HG02840 (cell line): ENCODE results near the gene RPS3.
"Not testable (repeated sequence)": the region's sequence is repeated elsewhere in the genome, so short reads cannot be mapped to it uniquely, and the experiment has no call there.

Experiments
- ATAC-seq: cut with Tn5 transposase; IDR thresholded peaks from one replicate; pipeline ENCODE4 v1.9.1; 2021; ENCODE audit warnings: mild to moderate bottlenecking, moderate library complexity, moderate number of reproducible peaks; ENCODE audit not compliant: unreplicated experiment, low FRiP score

Gene RPS3

DNA sequence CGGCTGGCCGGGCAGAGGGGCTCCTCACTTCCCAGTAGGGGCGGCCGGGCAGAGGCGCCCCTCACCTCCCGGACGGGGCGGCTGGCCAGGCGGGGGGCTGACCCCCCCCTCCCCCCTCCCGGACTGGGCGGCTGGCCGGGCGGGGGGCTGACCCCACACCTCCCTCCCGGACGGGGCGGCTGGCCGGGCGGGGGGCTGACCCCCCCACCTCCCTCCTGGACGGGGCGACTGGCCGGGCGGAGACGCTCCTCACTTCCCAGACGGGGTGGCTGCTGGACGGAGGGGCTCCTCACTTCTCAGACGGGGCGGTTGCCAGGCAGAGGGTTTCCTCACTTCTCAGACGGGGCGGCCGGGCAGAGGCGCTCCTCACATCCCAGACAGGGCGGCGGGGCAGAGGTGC, 10.7 kb downstream of the RPS3 start:
- ATAC-seq: not testable (repeated sequence)

GRCh38 chr11:75413146-75413545, 13.8 kb downstream of the RPS3 start:
- not testable (repeated sequence) for ATAC-seq

DNA sequence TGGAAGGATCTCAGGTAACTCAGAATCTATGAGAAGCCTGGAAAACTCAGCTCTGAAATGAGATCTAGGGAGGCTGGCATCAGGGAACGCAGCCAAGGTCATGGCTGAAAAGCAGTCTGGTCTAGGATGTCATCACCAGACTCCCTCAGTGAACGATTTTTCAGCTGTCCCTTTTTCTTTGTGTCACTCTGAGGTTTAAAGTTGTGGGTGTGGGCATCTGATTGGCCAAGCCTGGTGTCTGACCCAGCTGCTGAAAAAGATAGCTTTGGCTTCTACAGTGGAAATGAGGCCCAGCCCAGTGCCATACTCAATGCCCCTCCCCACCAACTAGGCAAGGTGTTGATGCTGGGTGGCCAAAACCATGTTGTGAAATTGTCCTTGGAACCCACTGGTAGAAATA, 14.5 kb downstream of the RPS3 start:
- ATAC-seq: no peak

- no peak for ATAC-seq
Observed at GRCh38 chr11:75420224-75421034, 21.1 kb downstream of the RPS3 start.

DNA sequence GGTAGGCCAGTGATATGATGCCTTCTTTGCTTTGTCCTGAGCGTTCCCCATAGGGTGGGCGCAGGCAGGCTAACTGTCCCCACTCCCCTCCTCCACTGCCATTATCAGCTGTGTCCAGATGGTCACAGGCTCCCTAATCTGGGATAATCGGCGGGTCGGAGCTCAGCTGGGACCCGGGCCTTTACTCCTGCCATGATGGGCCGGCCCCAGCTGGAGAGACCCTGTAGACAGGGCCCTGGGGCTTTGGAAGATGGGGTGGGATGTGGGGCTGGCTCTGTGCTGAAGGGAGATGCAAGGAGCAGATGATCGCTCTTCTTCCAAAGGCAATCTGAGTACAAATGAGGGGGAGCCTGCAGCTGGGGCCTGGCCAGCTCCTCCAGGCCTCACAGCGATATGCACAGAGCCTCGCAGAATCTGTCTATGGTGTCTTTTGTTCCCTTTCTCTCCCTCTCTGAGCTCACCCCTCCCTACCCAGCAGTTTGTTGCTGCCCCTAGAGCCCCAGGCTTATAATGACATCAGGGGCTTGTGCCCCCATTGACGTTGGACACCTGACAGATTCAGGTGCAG, 21.8 kb downstream of the RPS3 start:
- no peak for ATAC-seq

- ATAC-seq: no peak
Observed at GRCh38 chr11:75421902-75422247, 22.6 kb downstream of the RPS3 start.

DNA sequence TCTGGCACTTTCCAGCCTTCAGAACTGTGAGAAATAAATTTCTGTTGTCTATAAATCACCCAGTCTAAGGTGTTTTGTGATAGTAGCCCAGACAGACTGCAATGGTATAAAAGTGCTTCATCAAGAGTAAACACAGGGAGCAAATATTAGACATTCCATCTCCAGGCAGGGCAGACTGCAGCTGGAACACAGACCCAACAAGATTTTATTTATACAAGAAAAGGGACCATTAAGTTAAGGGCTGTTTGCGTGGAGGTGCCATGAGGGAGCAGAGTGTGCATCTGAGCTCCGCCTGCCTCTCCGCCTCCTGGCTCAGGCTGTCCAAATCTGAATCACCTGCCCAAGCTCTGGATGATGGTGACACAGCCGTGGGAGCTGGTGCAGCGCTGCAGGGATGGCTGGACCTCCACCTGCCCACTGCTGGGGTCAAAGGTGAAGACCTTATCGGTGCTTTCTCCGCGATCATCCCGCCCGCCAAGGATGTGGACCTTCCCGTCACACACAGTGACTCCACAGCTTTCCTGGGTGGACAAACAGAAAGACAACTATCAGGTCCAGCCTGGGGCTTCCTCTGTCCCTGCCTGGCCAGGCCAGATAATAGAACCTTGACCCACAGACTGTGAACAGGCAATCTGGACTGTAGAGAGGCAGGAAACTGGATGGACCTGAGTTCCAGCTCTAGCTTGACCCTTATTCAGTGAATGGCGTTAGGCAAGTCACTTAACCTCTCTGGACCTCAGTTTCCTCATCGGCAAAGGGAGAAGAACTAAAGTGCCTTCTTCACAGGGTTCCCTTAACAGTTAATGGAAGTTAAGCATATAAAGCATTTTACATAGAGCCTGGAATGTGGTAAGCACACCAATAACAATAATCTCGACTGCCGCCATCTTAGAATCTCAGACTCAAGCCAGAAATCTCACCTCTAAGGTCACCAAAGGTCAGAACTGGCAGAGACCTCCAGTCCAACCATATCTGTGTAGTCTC, 23.2 kb downstream of the RPS3 start:
- ATAC-seq: no peak

GRCh38 chr11:75423721-75424120, 24.4 kb downstream of the RPS3 start:
- no peak for ATAC-seq

- no peak for ATAC-seq
Observed at GRCh38 chr11:75424396-75424795, 25.1 kb downstream of the RPS3 start.

DNA sequence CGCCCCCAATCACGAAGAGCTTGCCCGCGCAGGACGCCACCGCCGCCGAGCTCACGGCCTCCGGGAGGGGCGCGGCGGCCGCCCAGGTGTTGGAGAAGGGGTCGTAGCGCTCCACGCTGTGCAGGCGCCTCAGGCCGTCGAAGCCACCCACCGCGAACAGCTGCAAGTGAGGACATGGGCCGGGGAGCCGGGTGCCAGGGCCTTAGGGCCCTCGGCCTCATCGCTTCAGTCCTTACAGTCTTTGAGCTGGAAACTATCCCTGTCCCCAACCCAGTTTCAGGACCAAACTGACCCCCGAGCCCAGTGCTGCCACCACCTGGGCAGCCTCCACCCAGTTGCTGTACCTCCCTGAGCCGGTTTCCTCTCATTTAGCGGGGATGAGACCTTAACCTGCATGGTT, 26.1 kb downstream of the RPS3 start:
- no peak for ATAC-seq

GRCh38 chr11:75426720-75427086, 27.4 kb downstream of the RPS3 start:
- ATAC-seq: no peak

- ATAC-seq: no peak
Observed at GRCh38 chr11:75427181-75427580, 27.9 kb downstream of the RPS3 start.

- no peak for ATAC-seq
Observed at GRCh38 chr11:75428281-75428724, 29.0 kb downstream of the RPS3 start.

- no peak for ATAC-seq
Observed at GRCh38 chr11:75428989-75429640, 29.8 kb downstream of the RPS3 start.

DNA sequence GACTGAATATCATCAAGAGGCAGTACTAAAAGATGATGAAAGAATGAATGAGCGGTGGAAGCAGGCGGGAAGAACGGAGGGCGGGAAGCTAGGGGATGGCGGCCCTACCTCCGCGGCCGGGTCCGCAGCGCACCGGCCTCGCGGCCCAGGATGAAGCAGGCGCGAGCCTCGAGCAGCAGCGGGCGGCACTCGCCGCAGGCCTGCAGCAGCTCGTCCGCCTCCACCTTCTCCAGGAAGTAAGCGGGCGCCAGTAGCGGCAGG, 30.3 kb downstream of the RPS3 start:
- no peak for ATAC-seq

DNA sequence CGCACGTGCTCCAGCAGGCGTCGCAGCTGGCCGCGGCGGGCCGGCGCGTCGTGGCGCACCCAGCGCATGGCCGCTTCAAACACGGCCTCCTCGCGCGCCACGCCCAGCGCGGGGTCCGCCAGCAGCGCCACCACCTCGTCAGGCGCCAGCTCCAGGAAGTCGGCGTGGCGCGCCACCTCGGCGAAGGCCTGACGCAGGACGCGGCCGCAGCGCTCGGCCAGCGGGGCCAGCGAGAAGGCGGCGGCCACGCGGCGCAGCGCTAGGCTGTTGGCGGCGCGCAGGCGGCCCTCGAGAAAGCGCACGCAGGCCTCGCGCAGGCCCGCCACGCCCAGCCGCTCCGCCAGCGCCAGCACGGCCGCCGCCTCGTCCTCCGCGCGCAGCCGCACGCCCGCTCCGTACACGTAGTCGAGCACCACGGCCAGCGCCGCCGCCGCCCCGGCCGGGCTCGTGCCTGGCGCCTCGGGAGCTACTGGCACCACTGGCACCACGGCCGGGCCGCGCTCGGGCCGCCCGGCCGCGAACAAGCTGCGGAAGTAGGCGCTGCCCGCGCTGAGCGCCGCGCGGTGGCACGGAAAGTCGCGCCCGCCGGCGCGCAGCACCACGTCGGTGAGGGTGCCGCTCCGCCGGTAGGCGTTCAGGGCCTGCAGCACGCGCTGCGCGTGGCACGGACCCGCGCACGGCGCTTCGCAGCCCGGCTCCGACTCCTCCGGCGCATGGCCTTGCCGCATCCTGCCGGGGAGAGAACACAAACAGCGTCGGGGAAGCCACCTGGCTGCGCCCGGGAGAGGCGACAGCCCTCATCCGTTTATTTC, 30.8 kb downstream of the RPS3 start:
- ATAC-seq: no peak

- no peak for ATAC-seq
Observed at GRCh38 chr11:75430714-75431532, 31.6 kb downstream of the RPS3 start.

- no peak for ATAC-seq
Observed at GRCh38 chr11:75431533-75432525, 32.5 kb downstream of the RPS3 start.
